NOMO-1 treated with dmso at 0.1 percent for 144 hours (cell line): ENCODE results near the gene FBXW8.
A peak's percentile ranks its signal among the peaks of the same experiment; 100 is the strongest.

Experiments
- DNase-seq: peaks from one replicate; lab custom pipeline; 2025; ENCODE audit not compliant: unreplicated experiment; lab: John Stamatoyannopoulos, UW

FBXW8 gene

GRCh38 chr12:117019866-117020265, 109.1 kb downstream of the FBXW8 start:
- no peak for DNase-seq

GRCh38 chr12:117020536-117021220, 109.9 kb downstream of the FBXW8 start:
- DNase-seq, result no peak

- no peak for DNase-seq
Observed at GRCh38 chr12:117022465-117022864, 111.7 kb downstream of the FBXW8 start.

DNA sequence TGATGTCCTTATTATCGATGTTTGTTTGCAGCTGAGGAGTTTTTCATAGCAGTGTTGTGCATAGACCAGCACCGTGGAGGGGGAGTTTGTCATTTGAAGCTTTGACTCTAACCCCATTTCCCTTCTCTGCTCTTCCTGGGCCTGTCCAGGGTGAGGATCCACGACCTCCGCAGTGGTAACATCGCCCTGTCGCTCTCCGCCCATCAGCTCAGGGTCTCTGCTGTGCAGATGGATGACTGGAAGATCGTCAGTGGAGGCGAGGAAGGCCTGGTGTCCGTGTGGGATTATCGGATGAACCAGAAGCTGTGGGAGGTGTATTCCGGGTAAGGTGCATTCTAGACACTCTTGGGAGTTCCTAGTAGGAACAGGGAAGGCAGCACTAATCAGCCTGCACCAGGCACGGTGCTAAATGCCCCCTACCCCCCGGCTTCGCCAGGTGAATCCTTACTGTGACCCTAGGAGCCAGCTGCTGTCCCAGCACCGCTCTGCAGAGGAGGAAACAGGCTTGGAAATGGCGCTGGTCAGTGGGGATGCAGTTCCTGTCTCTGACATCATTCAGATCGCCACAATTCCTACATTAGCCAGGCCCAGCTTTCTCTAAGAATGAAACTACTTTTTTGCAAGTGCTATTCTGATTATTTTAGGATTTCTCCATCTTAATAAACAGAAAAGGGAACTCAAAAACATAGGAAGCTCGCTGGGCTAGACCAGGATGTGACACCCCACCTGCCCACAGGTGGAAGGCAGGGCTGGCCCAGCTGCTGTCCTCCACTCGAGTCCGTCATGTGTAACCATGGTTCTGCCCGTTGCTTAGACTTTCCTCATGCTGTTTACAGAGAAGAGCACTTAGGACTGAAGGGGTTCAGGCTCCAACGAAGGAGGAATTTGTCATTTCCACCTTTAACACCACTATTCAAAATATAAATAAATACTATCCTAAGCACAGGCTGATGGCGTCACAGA, 113.5 kb downstream of the FBXW8 start:
- no peak for DNase-seq

- DNase-seq, result no peak
Observed at GRCh38 chr12:117024961-117025480, 114.3 kb downstream of the FBXW8 start.

- peak; percentile 6 for DNase-seq
Observed at GRCh38 chr12:117025481-117026151, 114.9 kb downstream of the FBXW8 start.

DNA sequence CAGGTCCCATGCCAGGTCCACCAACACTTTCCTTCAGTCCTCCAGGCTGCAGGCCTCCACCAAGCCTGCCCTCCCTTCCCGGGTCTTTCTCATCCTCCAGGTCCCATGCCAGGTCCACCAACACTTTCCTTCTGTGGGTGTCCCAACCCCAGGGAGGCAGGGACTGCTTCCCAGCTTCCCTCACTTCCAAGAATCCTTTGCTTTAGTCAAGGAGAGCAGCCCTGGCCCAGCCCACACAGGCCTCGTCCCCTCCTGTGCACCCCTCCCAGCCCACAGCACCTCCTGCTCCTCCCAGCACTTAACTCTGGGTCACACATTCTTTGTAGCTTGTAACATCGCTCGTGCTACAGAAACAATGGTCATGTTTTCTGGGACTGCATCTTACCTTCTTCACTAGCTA, 115.6 kb downstream of the FBXW8 start:
- no peak for DNase-seq

DNA sequence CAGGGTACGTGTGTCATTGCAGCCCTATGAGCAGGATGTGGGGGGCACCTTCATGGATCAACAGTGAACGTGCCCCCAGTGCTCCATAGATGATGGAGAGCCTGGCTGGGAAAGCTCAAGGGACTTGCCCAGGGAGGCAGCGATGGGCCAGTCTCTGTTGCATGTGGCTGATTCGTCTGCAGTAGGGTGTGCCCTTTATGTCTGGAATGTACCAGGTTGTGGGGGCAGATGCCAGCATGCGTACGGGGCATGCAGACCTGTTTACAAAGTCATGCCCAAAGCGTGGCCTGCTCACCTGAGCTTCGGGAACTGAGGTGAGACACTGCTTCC, 116.1 kb downstream of the FBXW8 start:
- no peak for DNase-seq

DNA sequence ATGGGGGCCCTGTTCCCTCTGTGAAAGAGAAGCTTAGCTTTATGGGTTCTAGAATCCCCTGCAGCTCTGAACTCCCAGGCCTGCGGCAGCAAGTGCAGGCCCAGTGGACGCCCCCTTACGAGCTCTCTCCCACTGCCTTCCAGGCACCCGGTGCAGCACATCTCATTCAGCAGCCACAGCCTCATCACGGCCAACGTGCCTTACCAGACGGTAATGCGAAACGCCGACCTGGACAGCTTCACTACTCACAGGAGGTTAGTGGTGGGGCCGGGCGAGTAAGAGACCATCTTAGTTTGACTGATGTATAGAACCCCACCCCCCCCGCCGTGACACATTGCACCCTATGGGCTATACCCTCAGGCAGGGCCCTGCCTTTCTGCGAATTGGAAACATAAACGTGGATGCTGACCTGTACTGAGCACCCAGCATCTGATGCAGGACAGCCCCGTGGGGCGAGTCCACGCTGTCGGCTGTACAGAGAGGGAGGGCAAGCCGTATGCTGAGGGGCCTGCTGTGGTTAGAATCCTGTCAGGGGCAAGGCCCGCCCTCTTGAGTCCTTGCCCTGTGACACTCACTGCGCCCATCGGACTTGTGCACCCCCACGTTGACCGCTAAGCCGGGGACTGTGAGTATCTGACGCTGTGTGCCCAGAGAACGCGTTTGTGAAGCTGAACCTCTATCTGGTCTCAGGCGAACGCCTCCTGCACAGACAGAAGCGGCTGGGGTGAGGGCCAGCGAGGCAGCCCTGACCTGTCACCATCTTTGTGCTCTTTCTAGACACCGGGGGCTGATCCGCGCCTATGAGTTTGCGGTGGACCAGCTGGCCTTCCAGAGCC, 116.7 kb downstream of the FBXW8 start:
- DNase-seq, result no peak

GRCh38 chr12:117028254-117028653, 117.5 kb downstream of the FBXW8 start:
- no peak for DNase-seq

DNA sequence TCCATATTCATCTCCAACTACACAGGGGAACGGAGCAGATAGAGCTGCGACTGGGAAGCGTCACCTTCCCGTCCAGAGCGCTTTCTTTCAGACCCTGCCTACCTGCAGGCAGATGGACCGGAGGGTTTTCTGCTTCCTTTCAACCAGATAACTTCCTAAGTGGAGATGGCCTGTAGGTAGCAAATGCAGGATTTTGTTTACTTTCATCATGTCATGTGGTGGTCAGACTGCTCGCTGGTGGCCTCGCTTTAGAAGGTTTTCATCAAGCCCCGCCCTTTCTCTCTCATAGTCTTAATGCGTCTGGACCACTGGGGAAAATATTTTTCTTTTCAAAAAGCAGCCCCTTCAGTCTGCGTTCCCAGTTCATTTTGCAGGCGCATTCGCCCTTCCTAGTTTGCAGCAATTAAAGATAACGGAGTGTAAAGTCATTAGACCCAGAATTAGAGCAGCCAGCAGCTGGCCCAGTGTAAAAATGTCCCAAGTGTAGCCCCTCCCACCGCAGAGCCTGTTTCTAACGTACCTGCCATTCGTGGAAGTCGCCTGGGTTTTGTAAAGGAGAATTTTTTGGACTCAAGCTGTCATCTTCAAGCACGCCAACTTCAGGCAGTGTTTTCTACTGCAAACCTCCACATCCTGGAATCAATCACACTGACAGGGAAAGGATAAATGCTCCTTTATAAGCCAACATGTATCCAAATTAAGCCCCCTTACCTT, 119.6 kb downstream of the FBXW8 start:
- no peak for DNase-seq

DNA sequence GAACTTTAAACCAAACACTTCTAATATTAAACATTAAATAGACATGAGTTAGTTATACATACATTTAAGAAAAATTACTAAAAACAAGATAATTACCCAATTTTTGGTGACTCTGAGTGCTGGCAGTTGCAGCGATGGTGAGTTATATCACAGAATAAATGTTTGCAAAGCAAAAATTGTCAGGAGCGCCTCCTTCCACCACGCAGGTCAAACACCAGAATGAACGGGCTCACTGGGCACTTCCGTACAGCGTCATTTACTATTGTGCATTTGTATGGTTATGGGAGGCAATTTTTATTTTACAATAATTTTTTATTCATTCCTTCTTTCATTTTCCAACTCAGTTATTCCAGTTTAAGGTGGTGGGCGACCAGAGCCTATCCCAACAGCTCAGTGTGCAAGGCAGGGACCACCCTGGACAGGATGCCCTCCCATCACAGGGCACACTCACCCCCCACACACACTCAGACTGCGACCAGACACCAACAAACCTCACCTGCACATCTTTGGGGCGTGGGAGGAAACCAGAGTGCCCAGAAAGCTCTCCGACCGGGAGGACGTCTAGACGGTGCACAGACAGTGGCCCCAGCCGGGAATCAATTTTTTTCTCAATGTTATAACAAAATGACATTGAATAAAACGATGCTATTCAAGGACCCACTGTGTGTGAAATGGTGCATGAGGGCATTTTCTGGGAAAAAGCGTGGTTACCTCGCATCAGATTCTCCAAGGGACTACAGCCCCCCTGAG, 121.3 kb downstream of the FBXW8 start:
- DNase-seq, result no peak

DNA sequence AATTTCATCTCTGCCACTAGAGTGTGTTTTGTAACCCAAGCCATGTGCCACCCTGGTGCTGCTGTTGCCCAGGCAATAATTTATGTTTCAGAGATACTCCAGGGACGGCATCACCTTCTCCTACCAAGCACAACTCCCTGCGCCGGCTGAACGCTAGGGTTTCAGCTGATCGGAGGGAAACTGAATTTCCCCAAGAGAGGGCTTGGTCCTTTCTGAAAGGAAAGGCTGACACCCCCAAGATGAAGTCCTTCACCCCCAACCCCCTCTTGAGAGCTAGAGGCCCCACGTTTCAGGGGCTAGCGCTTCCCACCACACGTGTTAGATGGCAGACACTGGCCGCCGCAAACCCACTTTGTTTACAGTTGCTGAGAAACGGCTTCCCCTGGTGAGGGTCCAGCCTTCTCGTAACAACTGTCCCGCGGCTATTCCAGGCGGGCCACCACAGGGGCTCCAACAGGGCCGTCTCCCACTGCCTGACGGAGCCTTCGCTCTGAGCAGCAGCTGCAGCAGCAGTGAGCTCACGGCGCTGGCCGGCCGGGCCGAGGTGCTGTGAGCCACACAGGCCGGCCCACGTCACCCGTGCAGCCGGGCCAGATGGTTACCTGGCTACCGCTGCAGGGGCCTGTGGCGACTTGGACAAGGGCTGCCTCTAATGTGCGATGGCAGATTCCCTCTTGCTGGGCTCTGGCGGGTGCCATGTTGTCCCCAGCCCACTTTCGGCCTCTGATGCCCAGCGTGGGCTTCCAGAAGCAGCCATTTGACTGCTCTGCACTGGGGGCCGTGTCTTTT, 122.0 kb downstream of the FBXW8 start:
- DNase-seq, result no peak

GRCh38 chr12:117033382-117034221, 122.9 kb downstream of the FBXW8 start:
- no peak for DNase-seq

- DNase-seq, result no peak
Observed at GRCh38 chr12:117034249-117034648, 123.5 kb downstream of the FBXW8 start.

DNA sequence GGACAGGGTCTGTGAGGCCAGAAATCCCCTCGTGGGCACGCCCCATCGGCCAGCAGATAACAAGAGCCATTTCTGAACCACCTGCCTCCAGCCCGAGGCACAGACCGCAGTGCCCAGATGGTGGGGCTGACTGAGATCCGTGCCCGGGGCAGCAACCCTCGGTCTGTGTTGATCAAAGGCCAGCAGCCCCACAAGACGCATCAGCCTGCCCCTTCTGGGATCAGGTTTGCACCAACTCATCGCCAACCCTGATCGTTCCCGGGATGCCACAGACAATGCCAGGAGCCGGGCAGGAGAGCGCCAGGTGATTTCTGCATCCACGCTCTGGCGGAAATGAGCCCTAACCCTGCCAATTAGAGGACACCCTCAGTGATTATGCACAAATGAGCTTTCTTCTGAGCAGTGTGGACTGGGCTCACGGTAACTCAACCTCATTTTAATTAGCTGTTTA, 124.0 kb downstream of the FBXW8 start:
- no peak for DNase-seq

DNA sequence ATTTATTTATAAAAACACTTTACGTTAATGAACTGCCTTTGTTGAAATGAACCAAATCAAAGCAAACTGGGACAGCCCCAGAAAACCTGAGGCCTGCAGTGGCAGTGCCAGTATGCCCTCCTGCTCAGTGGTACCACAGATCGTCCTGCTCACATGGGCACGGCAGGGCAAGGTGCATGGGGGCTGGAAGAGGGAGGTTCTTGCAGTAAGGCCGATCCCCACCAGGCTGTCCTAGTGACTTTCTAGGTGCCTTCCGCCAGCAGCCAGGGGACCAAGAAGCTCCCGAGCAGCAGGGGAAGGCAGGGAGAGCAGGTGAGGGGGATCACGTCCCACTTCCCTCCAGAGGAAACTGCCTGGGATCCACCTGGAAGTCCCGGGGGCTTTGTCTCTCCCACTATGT, 124.5 kb downstream of the FBXW8 start:
- DNase-seq, result no peak

GRCh38 chr12:117036046-117036445, 125.3 kb downstream of the FBXW8 start:
- no peak for DNase-seq
